Measurements from ENCODE around the gene IFTAP. TPM values are rescaled to one million over a fixed set of nuclear protein-coding genes. Genes with fewer than 3 reads are reported as not detected.

The IFTAP gene
- total and polyA plus RNA-seq, 11 donors = 30.9 to 89.0 (median 42.5) TPM

DNA sequence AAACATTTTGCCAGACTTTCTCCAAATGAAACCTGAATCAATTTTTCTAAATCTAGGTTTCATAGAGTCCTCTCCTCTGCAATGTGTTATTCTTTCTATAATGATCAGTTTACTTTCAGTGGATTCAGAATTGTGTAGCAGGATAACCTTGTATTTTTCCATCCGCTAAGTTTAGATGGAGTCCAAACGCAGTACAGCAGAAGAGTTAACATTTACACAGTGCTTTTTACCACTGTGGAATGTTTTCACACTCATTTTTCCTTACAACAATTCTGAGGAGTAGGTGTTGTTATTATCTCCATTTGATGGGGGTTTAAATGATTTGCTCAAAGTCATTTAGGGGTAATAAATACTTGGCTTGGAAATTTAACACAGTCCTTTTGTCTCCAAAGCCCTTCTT, 16.9 kb upstream of the IFTAP start:
- H3K4me1 ChIP-seq = peaks cover 0 to 6% (median 0%) of the 10 kb centered on the region in 12 donors
- 77 to 83% (median 80%) methylated on average over 2 of the region's 2 CpGs for WGBS, 4 donors

DNA sequence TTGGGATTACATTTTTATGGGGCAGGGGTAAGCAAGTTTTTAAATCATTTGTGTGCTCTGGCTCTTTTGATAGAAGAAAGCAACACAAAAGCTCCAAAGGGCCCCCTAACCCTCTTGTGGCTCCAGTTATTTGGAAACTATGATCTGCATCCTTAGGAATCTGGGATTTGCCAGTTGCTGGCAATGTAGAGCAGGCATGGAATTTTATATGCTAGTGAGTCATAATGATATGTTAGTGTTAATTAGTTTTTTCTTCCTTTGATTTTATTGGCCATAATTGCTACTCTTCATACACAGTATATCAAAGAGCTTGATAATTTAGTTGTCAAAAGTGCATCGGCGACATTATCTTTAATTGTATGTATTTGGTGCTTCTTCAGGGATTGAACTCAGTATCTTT, 16.4 kb upstream of the IFTAP start:
- ATAC-seq = peak in 1 of 4 donors; percentile 48
- WGBS, 4 donors = 74 to 85% (median 78%) methylated on average over 2 of the region's 2 CpGs
- Histone ChIP-seq H3K4me3 (no peak overlapping the region), H3K4me1 (peaks cover 0 to 6% (median 0%) of the 10 kb centered on the region in 12 donors), H3K27ac (no peak overlapping the region), H3K9me3 (peaks cover 0 to 4% (median 0%) of the 10 kb centered on the region in 12 donors), H3K27me3 (no peaks in the 10 kb centered on the region), H3K36me3 (peaks cover 0 to 9% (median 0%) of the 10 kb centered on the region in 9 donors)
- TF ChIP-seq, protein P1, sequence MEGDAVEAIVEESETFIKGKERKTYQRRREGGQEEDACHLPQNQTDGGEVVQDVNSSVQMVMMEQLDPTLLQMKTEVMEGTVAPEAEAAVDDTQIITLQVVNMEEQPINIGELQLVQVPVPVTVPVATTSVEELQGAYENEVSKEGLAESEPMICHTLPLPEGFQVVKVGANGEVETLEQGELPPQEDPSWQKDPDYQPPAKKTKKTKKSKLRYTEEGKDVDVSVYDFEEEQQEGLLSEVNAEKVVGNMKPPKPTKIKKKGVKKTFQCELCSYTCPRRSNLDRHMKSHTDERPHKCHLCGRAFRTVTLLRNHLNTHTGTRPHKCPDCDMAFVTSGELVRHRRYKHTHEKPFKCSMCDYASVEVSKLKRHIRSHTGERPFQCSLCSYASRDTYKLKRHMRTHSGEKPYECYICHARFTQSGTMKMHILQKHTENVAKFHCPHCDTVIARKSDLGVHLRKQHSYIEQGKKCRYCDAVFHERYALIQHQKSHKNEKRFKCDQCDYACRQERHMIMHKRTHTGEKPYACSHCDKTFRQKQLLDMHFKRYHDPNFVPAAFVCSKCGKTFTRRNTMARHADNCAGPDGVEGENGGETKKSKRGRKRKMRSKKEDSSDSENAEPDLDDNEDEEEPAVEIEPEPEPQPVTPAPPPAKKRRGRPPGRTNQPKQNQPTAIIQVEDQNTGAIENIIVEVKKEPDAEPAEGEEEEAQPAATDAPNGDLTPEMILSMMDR (IDR thresholded peaks at IDR 0.05) = no peak
- TF ChIP-seq POLR2A (IDR thresholded peaks at IDR 0.05) = no peak
- intact Hi-C loops (cut with DNase I) = no loop called here
- DNase-seq = no peak

More for the DNA sequence above, 16.9 kb upstream of the IFTAP start:
- Histone ChIP-seq H3K4me3 (no peak overlapping the region), H3K9me3 (peaks cover 0 to 4% (median 0%) of the 10 kb centered on the region in 12 donors), H3K27me3 (no peaks in the 10 kb centered on the region), H3K27ac (no peak overlapping the region), H3K36me3 (peaks cover 0 to 9% (median 0%) of the 10 kb centered on the region in 9 donors)
- no peak for TF ChIP-seq POLR2A (IDR thresholded peaks at IDR 0.05)
- TF ChIP-seq, protein P1 (IDR thresholded peaks at IDR 0.05) = no peak
- intact Hi-C loops (cut with DNase I) = no loop called here
- ATAC-seq (no peak), DNase-seq (no peak)

DNA sequence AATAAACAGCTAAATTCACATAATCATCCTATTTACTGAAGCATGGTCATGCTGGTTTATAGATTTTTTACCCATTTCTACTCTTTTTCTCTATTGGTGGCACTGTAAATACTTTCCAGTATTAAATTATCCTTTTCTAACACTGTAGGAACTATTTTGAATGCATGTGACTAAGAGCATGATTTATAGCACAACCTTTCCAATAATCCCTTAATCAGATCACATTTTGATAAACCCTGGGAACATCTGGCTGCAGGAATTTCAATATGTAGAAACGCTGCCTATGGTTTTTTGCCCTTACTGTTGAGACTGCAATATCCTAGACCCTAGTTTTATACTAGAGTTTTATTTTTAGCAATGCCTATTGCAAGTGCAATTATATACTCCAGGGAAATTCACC, 15.8 kb upstream of the IFTAP start:
- no peak overlapping the region for H3K4me3 ChIP-seq
- H3K27ac ChIP-seq = no peak overlapping the region
- peaks cover 0 to 4% (median 0%) of the 10 kb centered on the region in 12 donors for H3K9me3 ChIP-seq
- no peaks in the 10 kb centered on the region for H3K27me3 ChIP-seq
- DNase-seq (no peak), ATAC-seq (no peak)
- intact Hi-C loops (cut with DNase I) = no loop called here
- TF ChIP-seq POLR2A (IDR thresholded peaks at IDR 0.05) = no peak
- WGBS, 4 donors = 47 to 73% (median 50%) methylated on average over 1 of the region's 1 CpG
- H3K4me1 ChIP-seq = peaks cover 0 to 6% (median 0%) of the 10 kb centered on the region in 12 donors
- H3K36me3 ChIP-seq = peaks cover 0 to 7% (median 0%) of the 10 kb centered on the region in 9 donors

DNA sequence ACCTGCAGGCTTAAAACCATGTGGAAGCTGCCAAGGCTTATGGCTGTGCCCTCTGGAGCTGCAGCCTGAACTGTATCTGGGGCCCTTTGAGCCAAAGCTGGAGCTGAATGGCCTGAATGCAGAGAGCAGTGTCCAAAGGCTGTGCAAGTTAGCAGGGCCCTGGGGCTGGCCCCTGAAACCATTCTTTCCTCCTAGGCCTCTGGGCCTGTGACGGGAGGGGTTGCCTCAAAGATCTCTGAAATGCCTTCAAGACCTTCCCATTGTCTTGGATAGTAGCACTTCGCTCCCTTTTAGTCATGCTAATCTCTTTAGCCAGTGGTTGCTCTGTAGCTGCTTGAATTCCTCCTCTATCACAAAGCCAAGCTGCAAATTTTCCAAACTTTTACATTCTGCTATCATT, 12.8 kb upstream of the IFTAP start:
- no peak for DNase-seq
- WGBS, 4 donors = 60 to 98% (median 89%) methylated on average over 2 of the region's 2 CpGs
- Histone ChIP-seq H3K4me3 (no peak overlapping the region), H3K27me3 (no peaks in the 10 kb centered on the region), H3K4me1 (peaks cover 0 to 6% (median 0%) of the 10 kb centered on the region in 12 donors), H3K27ac (no peak overlapping the region), H3K9me3 (peaks cover 0 to 4% (median 0%) of the 10 kb centered on the region in 12 donors), H3K36me3 (no peaks in the 10 kb centered on the region)
- intact Hi-C loops (cut with DNase I) = no loop called here
- TF ChIP-seq, protein P1 (IDR thresholded peaks at IDR 0.05) = no peak
- TF ChIP-seq POLR2A (IDR thresholded peaks at IDR 0.05) = no peak
- ATAC-seq = no peak

DNA sequence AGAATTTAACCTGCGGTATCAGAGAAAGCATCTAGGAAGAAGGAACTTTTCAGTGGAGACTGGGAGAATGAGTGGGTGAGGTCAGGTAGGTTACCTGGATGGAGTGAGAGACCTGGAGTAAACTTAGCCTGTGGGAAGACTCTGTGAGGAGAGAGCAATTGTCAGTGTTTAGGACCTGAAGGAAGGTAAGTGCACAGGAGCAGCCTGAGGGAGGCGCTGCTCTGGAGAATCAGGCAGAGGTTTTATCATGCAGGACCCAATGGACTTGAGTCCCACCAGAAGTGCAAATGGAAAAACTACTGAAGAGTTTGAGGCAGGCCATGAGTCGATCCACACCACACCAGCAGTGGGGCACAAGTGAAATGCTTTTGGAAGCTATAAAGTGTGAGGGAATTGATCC, 10.6 kb upstream of the IFTAP start:
- Histone ChIP-seq H3K27ac (no peak overlapping the region), H3K9me3 (peaks cover 0 to 4% (median 0%) of the 10 kb centered on the region in 12 donors), H3K4me3 (no peak overlapping the region), H3K27me3 (peaks cover 0 to 2% (median 0%) of the 10 kb centered on the region in 9 donors), H3K4me1 (no peaks in the 10 kb centered on the region), H3K36me3 (no peaks in the 10 kb centered on the region)
- ATAC-seq (no peak), DNase-seq (no peak)
- WGBS, 4 donors = 57 to 69% (median 65%) methylated on average over 3 of the region's 3 CpGs
- TF ChIP-seq, protein P1 (IDR thresholded peaks at IDR 0.05) = no peak
- no peak for TF ChIP-seq POLR2A (IDR thresholded peaks at IDR 0.05)
- intact Hi-C loops (cut with DNase I) = no loop called here
